ENCODE data around the gene MYO5C.

Gene MYO5C

DNA sequence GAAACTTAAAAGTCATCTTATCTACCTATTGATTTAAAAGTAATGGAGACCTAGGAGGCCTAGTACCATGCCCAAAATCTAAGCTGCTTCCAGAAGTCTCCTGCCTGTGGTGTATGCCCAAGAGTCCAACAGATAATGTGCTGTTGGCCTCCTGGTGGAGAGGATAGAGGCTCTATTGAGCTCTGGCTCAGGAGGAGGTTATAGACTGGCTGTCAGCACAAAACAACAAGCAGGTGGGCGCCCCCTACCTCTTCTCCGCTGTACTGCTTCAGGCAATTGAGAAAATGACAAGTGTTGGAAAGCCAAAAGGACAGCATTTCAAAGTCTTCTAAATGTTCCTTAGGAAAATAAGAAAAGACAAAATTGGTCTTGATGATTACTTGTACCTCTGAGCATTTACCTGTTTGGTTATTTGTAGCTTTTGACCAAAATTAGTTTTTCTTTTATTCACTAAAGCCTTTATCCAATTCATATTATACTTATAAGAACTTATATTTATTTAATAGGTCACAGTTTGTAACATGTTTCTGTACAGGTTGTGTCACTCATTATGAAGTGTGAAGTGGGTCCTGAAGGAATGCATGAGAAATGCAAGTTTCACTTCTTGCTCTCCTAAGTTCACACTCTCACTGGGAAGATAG, 87.2 kb downstream of the MYO5C start:
- DNase-seq: peak; percentile 5 to 49 (median 22)

DNA sequence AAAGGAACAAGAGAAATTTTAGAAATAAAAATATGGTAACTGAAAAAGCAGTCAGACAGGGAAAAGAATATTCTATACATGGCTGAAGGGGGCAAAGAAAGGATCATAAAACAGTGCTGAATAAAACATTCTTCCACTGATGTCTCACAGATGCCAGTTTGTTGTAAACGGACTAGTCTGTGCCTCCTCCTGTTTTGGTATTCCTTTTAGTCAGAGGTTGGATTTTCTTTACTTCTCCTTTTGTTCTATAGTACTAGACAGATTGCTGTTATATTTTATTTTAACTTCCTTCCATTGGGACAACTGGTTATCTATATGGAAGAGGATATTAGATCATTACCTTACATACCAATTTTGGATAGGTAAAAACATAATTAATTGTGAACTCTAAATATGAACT, 88.4 kb downstream of the MYO5C start:
- DNase-seq: no peak

DNA sequence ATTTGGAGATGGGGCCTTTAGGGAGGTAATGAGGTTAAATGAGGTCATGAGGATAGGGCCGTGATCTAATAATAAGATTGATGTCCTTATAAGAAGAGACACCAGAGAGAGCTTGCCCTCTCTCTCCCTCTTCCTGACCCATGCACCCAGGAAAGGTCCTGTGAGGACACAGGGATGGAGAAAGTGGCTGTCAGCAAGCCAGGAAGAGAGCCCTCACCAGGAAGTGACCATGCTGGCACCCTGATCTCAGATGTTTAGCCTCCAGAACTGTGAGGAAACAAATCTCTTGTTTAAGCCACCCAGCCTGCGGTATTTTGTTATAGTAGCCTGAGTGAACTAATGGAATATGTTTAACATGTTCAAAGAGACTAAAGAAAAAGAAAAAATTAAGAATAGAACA, 89.2 kb downstream of the MYO5C start:
- DNase-seq: no peak

DNA sequence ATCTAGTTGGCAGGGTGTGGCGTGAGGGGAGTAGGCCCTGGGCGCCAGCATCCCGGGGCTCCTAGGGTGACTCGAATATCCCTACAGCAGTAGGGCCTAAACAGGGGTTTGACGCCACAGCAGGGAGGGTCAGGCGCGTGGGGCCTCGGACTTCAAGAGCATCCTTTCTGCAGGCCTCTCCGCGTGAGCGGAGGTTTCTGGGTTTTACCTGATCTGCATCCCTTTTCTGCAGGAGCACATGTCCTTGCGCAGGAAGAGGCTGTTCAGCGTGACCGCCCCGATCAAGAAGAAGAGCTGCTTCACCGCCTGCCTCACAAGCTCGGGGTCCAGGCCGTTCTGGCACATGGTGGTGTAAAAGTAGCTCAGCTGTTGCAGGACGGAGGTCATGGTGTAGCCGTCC, 90.9 kb downstream of the MYO5C start:
- no peak for DNase-seq

DNA sequence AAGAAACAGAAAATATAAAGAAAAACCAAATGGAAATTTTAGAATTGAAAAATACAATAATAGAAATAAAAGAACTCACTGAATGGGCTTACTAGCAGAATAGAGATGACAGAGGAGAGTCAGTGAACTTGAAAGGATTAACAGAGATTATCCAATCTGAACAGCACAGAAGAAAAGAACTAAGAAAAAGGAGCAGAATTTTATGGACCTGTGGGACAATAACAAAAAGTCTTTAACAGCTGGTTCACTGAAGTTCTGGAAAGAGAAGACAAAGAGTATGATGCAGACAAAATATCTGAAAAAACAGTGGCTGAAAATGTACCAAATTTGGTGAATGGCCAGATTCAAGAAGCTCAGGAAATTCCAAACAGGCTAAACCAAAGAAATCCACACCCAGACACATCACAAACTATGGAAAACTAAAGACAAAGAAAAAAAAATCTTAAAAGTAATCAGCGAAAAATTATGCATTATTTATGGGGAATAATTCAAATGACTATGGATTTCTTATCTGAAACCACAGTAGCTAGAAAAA, 94.7 kb downstream of the MYO5C start:
- DNase-seq: no peak

DNA sequence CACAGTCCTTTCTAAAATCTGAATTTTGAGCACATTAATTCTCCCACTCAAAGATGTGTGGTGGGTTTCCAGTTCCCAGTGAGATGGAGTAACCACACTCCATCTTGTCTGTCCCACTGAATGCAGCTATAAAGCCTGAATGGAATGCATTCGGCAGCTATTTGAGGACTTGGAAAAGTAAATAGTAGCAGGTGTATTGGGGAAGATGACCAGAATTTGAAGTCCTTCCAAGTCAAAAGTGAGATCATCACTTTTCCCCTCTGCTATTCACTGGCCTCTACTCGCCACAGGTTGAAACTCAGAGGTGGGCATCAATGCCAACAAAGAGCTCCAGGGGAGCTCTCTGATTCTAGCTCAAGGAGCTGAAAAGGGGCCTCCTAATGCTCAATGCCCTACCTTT, 96.3 kb downstream of the MYO5C start:
- no peak for DNase-seq

DNA sequence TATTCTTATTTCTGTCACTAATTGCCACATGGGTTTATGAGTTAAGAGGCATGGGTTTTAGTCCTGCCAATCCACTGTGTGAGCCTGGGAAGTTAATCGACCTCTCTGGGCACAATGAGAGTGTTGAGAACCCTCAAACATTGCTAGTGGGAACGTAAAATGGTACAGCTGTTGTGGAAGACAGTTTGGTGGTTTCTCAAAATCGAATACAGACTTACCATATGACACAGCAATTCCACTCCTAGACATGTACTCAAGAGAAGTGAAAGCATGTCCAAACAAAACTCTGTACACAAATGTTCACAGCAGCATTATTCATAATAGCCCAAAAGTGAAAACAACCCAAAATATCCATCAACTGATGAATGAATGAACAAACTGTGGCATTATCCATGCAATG, 98.7 kb downstream of the MYO5C start:
- DNase-seq: no peak

DNA sequence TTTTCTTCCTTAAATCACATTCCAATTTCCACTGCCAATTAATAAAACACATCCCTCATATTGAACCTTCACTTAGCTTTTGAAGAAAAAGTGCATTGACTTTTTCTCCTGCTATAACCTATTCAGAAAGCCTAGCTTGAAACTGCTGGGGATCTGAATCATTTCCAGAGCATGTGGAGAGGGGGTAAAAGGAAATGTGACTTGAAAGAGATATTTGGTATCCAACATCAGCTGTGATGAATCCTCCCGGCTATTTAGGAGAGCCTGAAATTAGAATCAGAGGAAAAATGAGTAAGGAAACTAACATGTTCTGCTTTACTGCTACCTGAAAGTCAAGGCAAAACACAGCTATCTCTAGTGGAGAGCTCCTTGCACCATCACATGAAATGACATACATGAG, 101.8 kb downstream of the MYO5C start:
- no peak for DNase-seq

DNA sequence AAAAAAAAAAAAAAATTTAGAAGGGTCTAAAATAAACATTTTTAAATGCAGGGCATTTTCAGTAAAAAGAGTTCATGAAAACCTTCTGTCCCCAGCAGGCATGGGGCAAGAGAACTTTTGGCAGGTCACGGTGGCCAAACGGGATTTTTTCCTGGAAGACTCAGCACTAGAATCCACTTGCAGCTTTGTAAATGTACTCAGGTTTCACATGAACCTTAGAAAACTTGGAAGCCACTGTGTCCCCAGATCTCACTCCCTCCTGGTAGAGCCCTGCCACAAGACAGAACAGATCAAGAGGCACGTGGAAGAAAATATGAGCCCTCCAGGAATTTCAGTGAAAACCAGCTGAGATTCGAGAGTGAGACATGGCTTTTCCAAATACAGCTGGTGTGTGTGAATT, 102.3 kb downstream of the MYO5C start:
- DNase-seq: no peak

DNA sequence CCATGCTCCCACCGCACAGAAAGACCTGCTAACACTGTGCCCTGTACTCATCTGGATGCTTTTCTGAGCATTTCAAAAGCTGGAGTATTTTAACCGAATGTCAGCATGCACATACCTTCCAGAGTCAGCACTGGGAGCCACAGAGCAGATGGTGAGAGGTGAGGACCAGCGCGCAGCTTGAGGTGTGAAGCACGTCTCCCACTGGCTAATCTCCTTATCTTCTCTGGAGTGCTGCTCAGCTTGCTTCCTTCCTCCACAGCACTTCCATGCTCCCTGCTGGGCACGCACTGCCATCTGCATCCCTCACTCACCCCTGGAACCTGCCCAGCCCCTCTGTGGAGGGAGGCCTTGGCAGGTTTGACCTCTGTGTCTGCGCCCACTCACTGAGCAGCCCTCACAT, 104.4 kb downstream of the MYO5C start, which contains the start of gene GNB5:
TSS of gene GNB5 (minus strand) at position 186 of the 400 bp plus-strand sequence. CDS start 6,716 bp downstream, outside the sequence.
- DNase-seq: peak in 1 of 3 experiments; percentile 7

DNA sequence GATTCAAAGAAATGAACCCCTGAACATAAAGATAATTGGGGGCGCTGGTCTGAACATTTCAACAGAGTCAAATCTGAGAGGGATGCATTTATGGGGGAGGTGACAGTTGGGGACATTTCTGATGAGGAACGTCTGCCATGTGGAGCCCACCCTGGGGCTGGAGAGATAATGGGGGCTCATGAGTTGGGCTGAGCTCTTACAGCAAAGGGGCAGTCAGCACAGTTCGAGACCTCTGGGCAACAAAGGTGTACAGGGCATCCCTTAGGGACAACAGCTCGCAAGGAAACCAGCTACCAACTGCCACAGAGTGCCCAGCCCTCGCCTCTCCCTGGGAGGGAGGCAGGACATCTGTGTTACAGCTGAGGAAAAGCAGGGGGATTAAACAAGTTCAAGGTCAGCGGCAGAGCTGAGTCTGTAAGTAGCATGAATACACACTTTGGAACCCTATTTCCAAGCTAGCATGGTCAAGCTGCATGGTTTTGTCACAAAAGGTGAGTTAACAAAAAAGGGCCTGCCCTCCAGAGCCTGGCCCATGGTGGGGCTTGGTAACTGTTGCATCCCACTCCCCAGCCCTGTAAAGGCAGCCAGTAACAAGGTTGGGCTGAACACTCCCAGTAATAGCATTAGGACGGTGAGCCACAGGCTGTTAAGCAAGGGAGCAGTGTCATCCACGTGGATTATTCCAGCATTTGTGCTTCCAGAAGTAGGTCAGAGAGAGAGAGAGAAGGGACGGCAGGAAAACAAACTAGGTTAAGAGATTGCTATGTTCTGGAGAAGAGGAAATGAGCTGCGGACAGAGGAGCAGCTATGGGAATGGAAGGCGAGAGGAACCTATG, 108.7 kb downstream of the MYO5C start:
- DNase-seq: no peak

DNA sequence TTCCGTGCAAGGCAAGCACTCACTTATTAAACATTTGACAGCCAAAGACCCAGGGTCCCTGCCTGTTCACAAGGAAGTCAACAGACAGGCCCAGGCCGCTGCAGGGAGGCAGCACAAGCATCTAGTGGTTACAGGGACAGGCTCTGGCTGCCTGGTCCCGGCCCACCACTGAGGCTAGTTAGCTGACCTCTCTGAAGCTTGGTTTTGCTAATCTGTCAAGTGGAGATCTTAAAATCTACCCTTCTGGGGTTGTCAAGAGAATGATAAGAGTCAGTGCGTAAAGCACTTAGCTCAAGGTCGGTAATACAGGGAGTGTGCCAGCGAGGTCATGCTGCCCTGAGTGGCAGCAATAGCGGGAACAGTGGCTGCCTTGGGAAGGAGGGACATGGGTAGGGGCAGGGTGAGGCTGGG, 110.4 kb downstream of the MYO5C start:
- no peak for DNase-seq

DNA sequence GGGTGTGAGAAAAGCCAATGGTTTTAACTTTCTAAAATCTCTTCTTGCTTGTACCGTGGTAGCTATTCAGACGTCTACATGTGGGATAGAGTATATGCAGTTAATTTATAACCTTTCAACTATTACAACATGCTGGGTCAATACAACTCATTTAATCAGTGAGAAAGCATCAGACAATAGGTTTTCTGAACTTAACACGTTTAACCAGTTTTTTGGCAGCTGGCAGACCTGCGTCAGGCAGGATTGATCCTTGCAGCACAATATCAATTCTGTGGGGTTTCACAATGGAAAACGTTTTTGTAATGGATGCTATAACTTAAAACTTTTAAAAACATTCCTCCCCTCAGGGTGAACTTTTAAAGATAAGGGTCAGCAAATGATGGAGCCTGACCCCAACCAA, 110.9 kb downstream of the MYO5C start:
- DNase-seq: peak in 1 of 3 experiments; percentile 2

DNA sequence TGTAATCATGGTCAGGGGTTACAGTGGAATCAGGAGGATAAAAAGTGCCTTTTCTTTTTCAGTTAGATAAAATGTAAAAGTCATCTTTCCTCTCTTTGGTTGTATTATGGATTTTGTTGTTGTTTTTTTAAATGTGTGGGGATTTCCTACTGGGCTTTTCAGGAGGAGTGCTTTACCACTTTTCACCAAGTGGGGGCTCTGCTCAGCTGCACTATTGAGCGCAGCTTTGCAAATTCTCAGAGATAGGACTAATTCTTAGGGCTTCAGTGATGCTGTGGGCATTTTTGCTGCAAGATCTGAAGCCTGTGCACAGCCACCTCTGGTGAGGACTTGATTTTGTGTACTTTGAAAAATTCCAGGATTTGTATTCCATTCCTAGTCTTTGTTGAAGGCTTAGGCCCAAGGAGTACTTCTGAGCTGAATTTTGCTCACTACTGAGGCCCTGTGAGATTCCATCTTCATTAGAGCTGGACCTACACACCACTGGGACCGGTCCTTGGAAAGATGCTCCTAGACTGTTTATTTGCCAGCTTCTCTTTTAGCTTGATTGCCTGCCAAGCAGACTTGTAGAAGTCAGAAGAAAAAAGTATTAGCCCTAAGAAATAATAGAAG, 111.9 kb downstream of the MYO5C start:
- DNase-seq: no peak

DNA sequence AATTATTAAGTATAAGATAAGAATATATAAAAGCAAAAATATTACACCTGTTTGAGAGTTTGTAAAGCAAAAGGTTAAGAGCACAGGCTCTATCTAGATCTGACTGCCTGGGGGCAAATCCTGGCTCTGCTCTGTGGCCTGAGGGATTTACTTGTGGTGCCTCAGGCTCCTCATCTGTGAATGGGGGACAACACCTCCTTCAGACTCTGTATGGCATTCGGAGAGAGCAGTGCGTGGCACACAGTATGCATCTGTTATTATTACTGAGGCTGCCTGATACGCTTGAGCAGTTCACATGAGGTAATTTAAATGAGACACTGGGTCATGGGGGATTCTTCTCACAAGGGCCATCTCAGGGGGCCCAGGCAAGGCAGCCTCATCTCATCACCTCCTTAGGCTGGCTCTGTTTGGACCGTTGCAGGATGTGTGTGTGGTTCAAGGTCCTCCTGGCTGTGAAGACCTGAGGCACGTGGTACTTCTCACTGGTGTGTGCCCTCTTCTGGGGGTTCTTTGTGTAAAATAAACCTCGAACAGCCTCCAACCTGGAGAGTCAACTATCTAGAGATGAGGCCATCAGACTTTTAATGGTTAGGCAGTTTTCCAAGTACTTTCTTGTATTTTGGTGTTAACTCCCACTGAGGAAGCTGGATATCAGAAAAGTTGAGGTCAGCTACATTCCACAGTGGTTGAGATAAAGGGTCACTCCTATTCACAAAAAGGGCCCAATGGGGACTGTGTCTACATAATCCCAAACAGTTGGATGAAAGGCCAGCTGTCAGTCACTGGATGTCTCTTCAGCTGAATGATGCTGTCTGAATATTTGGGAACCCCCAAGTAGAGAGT, 113.4 kb downstream of the MYO5C start:
- DNase-seq: no peak

DNA sequence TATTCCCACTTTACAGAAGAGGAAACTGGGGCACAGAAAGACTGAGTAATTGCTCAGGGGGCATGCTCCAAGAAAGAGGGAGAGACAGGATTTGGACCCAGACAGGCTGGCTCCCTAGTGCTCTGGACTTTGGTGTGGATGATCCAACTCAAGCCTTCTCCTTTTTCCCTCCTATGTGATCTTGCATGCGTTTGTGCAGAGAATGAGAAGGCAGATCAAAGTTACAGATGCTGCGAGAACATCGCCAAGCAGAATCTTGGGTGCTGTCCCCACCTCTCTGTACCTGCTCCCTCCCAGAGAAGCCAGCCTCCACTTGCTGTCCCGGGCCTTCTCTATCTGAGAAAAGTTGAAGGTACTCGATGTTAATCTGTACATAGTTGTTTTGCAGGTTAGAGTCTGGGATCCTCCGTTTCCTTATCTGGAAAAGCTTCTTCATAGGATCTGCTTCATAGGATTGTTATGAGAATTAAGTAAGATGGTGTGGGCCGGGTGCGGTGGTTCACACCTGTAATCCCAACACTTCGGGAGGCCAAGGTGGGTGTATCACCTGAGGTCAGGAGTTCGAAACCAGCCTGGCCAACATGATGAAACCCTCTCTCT, 114.7 kb downstream of the MYO5C start:
- no peak for DNase-seq

DNA sequence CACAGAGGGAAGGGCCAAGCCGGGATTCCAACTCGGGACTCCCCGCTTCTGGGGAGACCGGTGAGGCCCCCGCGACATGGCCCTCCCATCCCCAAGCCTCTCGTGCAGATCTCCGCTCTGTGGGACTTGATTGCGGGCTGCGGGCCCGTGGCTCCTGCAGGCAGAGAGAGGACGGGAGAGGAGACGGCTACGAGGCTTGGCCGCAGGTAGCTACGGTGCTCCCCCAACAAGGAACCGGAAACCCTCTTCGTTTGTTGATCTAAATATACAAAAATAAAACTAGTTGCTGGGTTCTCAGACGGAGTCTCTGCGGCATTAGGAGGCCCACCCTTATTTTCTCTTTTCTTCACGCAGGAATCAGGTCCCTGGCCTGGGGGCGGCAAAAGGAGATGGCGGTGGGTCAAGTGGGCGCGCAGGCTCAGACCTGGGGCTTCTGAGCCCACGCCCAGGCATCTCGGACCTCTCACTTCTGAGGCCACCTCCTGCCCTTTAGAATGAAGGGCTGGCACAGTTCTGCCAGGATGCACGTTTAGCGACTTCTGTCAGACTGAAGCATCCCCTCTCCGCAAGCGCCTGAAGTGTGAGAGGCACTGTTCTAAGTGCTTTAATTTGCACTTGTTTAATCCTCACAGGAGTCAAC, 115.3 kb downstream of the MYO5C start:
- DNase-seq: peak in 2 of 3 experiments; percentile 64 to 73

DNA sequence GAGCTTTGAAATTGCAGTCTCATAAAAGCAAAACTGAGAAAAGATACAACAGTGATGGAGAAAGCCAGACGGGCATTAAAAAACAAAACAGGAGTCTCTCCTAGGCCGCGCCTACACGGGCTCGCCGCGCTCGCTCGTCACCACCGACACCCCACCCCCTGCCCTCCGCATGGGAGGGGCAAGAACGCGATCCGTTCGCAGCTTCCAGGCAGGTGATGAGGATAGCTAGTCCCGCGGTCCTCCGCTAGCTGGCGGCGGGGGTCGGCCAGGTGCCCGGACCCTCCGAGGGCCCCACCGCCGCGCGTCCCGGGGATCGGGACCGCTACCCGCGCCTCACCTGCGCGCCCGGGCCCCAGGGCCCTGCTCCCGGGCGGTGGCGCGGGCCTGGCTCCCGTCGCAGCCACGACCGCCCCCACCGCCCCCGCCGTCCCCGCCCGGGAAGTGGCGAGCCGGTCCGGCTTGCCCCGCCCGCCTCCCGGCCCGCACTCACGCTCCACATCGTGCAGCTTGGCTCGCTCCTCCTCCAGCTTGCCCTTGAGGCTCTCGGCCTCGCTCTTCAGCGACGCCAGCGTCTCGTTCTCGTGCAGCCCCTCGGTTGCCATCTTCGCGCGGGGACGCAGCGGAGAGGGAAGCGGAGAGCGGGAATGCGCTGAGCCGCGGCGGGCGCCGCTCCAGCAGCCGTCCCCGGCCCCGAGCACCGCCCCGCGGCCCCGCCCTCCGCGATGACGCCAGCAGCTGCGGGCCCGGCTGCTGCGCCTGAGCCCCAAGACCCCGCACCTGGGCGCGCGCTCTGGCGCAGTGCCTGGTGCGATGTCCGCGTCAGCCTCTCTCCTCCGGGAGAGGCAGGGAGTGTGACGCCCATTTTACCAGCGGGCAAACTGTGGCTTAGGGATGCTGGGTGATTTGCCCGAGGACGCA, 116.1 kb downstream of the MYO5C start:
- DNase-seq: peak; percentile 69 to 83 (median 82)

DNA sequence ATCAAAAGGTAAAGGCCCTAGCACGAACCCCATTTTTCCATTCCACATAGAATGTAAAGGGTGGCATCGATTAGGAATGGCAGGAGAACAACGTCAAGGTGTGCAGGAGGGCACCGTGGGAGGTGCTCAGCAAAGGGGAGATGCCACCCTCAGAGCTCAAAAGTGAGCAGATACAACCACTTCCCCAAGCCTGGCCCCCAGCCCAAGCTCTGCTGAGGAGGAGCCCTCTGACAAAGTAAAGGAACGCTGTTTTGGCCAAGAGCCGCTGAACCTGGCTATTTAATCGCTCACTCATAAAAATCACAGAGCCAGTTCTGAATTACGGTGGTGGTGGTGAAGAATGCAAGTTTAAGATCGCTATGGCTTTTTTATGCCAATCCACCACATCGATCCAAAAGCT, 116.8 kb downstream of the MYO5C start:
- DNase-seq: no peak

DNA sequence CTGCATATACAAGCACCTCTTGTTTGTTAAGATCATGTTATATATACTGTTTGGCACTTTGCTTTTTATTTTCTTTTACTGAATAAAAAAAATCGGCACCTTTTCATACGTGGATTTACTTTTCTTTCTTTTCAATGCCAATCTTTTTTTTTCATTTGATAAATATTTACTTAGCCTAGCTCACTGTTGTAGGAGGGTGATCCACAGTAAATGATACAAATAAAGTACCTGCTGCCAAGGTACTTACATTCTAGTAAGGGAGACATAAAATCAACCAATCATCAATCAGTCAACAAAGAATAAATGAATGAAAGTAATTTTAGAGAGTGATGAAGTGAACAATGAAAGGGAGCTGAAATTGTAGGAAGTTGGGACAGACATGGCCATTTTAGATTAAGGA, 122.7 kb downstream of the MYO5C start:
- peak in 1 of 3 experiments; percentile 1 for DNase-seq

DNA sequence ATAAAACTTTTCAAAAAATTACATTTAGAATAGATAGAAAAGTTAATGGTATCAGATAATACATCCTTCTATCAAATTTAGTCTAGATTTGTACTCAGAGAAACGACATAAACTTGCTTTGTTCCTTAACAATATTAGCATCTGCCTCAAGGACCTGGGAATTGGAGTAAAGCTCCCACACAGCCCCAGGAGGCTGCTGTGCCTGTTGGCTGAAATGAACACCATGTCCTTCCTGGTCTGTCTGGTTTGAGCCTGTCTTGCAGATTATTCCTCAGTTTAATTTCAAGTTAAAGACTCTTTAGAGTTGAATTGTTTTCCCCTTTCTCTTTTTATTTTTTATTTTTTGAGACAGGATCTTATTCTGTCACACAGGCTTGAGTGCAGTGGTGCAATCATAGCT, 123.8 kb downstream of the MYO5C start:
- no peak for DNase-seq

All from NCI-H1417 (cell line).